OCI-LY3 (cell line): Measurements from ENCODE around the gene IFNA16.
A peak's percentile ranks its signal among the peaks of the same experiment; 100 is the strongest.
"Not testable (repeated sequence)": the region's sequence is repeated elsewhere in the genome, so short reads cannot be mapped to it uniquely, and the experiment has no call there.

ENCODE experiments used
- H2AFZ ChIP-seq: fragments of 200-600, 300-600 bp; shearing (Covaris generic); 2 replicates; pipeline ENCODE4 v1.6.0; 2014; ENCODE audit warnings: antibody characterized with exemption, low read depth, low read length
- H3K27ac ChIP-seq: fragments of 200-600, 300-600 bp; sonication (generic); 2 replicates; pipeline ENCODE4 v1.5.1; 2014; ENCODE audit warnings: mild to moderate bottlenecking, low read length, moderate library complexity, mixed read lengths
- H3K27me3 ChIP-seq: fragments of 200-600, 300-600 bp; sonication (generic); 2 replicates; pipeline ENCODE4 v1.6.1; 2014; ENCODE audit warnings: low read depth, low read length, mixed read lengths
- H3K36me3 ChIP-seq: fragments of 200-600, 300-600 bp; sonication (generic); replicated peaks from 2 replicates; pipeline ENCODE3; 2014; ENCODE audit warnings: low read depth, low read length, mixed read lengths
- H3K4me1 ChIP-seq: fragments of 300-600, 200-600 bp; sonication (generic); 2 replicates; pipeline ENCODE4 v1.6.1; 2014; ENCODE audit warnings: low read length, mixed read lengths
- H3K4me2 ChIP-seq: fragments of 200-600, 300-600 bp; sonication (generic); 2 replicates; pipeline ENCODE4 v1.6.1; 2014; ENCODE audit warnings: low read length, mixed read lengths
- H3K4me3 ChIP-seq: fragments of 300-600, 200-600 bp; sonication (generic); 2 replicates; pipeline ENCODE4 v1.5.1; 2014; ENCODE audit warnings: antibody characterized with exemption, mild to moderate bottlenecking, low read length, moderate library complexity
- H3K79me2 ChIP-seq: fragments of 300-600, 200-600 bp; shearing (Covaris generic); 2 replicates; pipeline ENCODE4 v1.6.1; 2014; ENCODE audit warnings: mild to moderate bottlenecking, low read length, mixed read lengths
- H3K9ac ChIP-seq: fragments of 300-600, 200-600 bp; shearing (Covaris generic); 2 replicates; pipeline ENCODE4 v1.6.0; 2014; ENCODE audit warnings: mild to moderate bottlenecking, low read length, moderate library complexity
- H3K9me3 ChIP-seq: fragments of 200-600, 300-600 bp; shearing (Covaris generic); 2 replicates; pipeline ENCODE4 v1.6.1; 2014; ENCODE audit warnings: low read length, mixed read lengths; ENCODE audit not compliant: insufficient read depth
- H4K20me1 ChIP-seq: fragments of 200-600, 300-600 bp; sonication (generic); 2 replicates; pipeline ENCODE4 v1.6.1; 2016; ENCODE audit warnings: low read length, mixed read lengths; ENCODE audit not compliant: insufficient read depth
- CTCF ChIP-seq: fragments of 200-600, 300-600 bp; sonication (generic); IDR thresholded peaks from 2 replicates; pipeline ENCODE4 v1.5.1; 2014; ENCODE audit warnings: antibody characterized with exemption, low read length, low read depth
- EZH2phosphoT487 ChIP-seq: fragments of 200-600 bp; shearing (Covaris generic); IDR thresholded peaks from 2 replicates; pipeline ENCODE4 v1.6.1; 2018; ENCODE audit warnings: antibody characterized with exemption, mixed run types, low read depth

IFNA16 gene

GRCh38 chr9:21213411-21214326, 3.4 kb downstream of the IFNA16 start:
- peak overlapping the region; percentile 53 for H3K4me2 ChIP-seq
- H2AFZ ChIP-seq, H4K20me1 ChIP-seq, H3K79me2 ChIP-seq, H3K9me3 ChIP-seq, H3K9ac ChIP-seq, H3K36me3 ChIP-seq, H3K4me3 ChIP-seq: not testable (repeated sequence)
- peak; percentile 69 for TF ChIP-seq CTCF
- H3K4me1 ChIP-seq = peaks cover 18% of the 10 kb centered on the region
- peaks cover 33% of the 10 kb centered on the region for H3K27me3 ChIP-seq
- peak overlapping the region; percentile 50 for H3K27ac ChIP-seq

GRCh38 chr9:21212160-21212559, 5.0 kb downstream of the IFNA16 start:
- not testable (repeated sequence) for H3K27ac ChIP-seq, H2AFZ ChIP-seq, H3K79me2 ChIP-seq, H3K4me3 ChIP-seq, H3K36me3 ChIP-seq, H3K9ac ChIP-seq, H3K9me3 ChIP-seq, H3K4me2 ChIP-seq, H4K20me1 ChIP-seq
- peaks cover 18% of the 10 kb centered on the region for H3K4me1 ChIP-seq
- peaks cover 22% of the 10 kb centered on the region for H3K27me3 ChIP-seq

- not testable (repeated sequence) for H3K36me3 ChIP-seq, H3K4me3 ChIP-seq, H3K9me3 ChIP-seq, H2AFZ ChIP-seq, H3K27ac ChIP-seq, H3K9ac ChIP-seq, H3K79me2 ChIP-seq, H4K20me1 ChIP-seq, H3K4me2 ChIP-seq
- H3K4me1 ChIP-seq = peaks cover 18% of the 10 kb centered on the region
- H3K27me3 ChIP-seq = peaks cover 13% of the 10 kb centered on the region; the same call in 1 of the 2 replicates
Observed at GRCh38 chr9:21210782-21211181, 6.3 kb downstream of the IFNA16 start.

- no peaks in the 10 kb centered on the region for H3K79me2 ChIP-seq
- H3K9me3 ChIP-seq = no peaks in the 10 kb centered on the region
- no peaks in the 10 kb centered on the region for H3K36me3 ChIP-seq
- no peak overlapping the region for H2AFZ ChIP-seq
- peaks cover 8% of the 10 kb centered on the region; the same call in 1 of the 2 replicates for H3K27me3 ChIP-seq
- no peak overlapping the region for H3K9ac ChIP-seq
- no peaks in the 10 kb centered on the region for H4K20me1 ChIP-seq
- H3K4me1 ChIP-seq = peaks cover 20% of the 10 kb centered on the region
- no peak overlapping the region for H3K27ac ChIP-seq
- no peak overlapping the region for H3K4me3 ChIP-seq
- no peak overlapping the region for H3K4me2 ChIP-seq
- no peak for TF ChIP-seq CTCF
- no peak for TF ChIP-seq EZH2phosphoT487
Observed at GRCh38 chr9:21210311-21210710, 6.8 kb downstream of the IFNA16 start.

GRCh38 chr9:21207043-21207442, 10.1 kb downstream of the IFNA16 start, which contains the start of gene IFNA10:
TSS of gene IFNA10 (minus strand) at chr9:21207143. CDS start at chr9:21207097, 46 bp downstream.
- not testable (repeated sequence) for H3K9me3 ChIP-seq, H3K36me3 ChIP-seq, H2AFZ ChIP-seq, H3K27ac ChIP-seq, H3K4me1 ChIP-seq, H3K4me2 ChIP-seq, H3K79me2 ChIP-seq, H3K4me3 ChIP-seq, H4K20me1 ChIP-seq, H3K9ac ChIP-seq
- peaks cover 19% of the 10 kb centered on the region; the same call in 1 of the 2 replicates for H3K27me3 ChIP-seq
